Panc1 (cell line): Measurements from ENCODE around the gene SNCG. TPM values are rescaled to one million over a fixed set of nuclear protein-coding genes. Genes with fewer than 3 reads are reported as not detected.

Experiments
- ATAC-seq: fragments of 200-7000 bp; cut with Tn5 transposase; 2 replicates; pipeline ENCODE4 v1.9.1; 2020; ENCODE audit warnings: mild to moderate bottlenecking, moderate library complexity
- BruUV-seq: library from RNA; stranded (reverse); fragments of 400-500 nt; replicated peaks from 2 replicates; lab custom pipeline; 2021; lab: Mats Ljungman, UMichigan
- CTCF ChIA-PET: fragments of 300-600 bp; sonication (Branson Sonifier 250); formaldehyde crosslinking; loops from one replicate; lab custom pipeline; 2022; ENCODE audit warnings: antibody characterized with exemption; lab: Charles Lee
- POLR2A ChIA-PET: fragments of 300-600 bp; sonication (Branson Sonifier 250); formaldehyde crosslinking; loops from one replicate; lab custom pipeline; 2022; ENCODE audit warnings: antibody characterized with exemption; lab: Charles Lee
- DNase-seq: peaks from one replicate; pipeline ENCODE4 v3.0.0-alpha.2; 2010; ENCODE audit warnings: low read depth, low spot score
- H3K27ac ChIP-seq: 2 replicates; pipeline ENCODE4 v1.5.1; 2011; ENCODE audit warnings: mild to moderate bottlenecking, low read length, inconsistent platforms
- H3K27me3 ChIP-seq: fragments of 200-500 bp; sonication (Bioruptor generic); 2 replicates; pipeline ENCODE4 v1.6.0; 2014; ENCODE audit warnings: low read length, inconsistent platforms; ENCODE audit not compliant: control insufficient read depth, insufficient read depth
- H3K36me3 ChIP-seq: fragments of 200-500 bp; sonication (Bioruptor generic); 2 replicates; pipeline ENCODE4 v1.5.1; 2014; ENCODE audit warnings: inconsistent platforms, mild to moderate bottlenecking, low read length, moderate library complexity; ENCODE audit not compliant: control insufficient read depth, insufficient read depth
- H3K4me1 ChIP-seq: 2 replicates; pipeline ENCODE4 v1.5.1; 2011; ENCODE audit warnings: inconsistent platforms, mild to moderate bottlenecking, low read length, moderate library complexity; ENCODE audit not compliant: control insufficient read depth, insufficient read depth
- H3K4me3 ChIP-seq, 2 experiments: 2 replicates each; pipeline ENCODE4 v1.5.1; 2011 to 2012; ENCODE audit warnings: low read depth in 2 of 2, low read length in 2 of 2, mild to moderate bottlenecking in 2 of 2, inconsistent platforms in 1 of 2, moderate library complexity in 1 of 2
- H3K9me3 ChIP-seq: fragments of 200-500 bp; sonication (Bioruptor generic); 2 replicates; pipeline ENCODE4 v1.5.1; 2014; ENCODE audit warnings: low read depth, mild to moderate bottlenecking, inconsistent platforms, low read length, moderate library complexity; ENCODE audit not compliant: control insufficient read depth, insufficient read depth
- CTCF ChIP-seq: fragments of 450-650 bp; IDR thresholded peaks from 2 replicates; pipeline ENCODE4 v1.5.1; 2017; ENCODE audit warnings: mild to moderate bottlenecking
- POLR2AphosphoS5 ChIP-seq: IDR thresholded peaks from 2 replicates; pipeline ENCODE4 v1.6.1; 2012; ENCODE audit warnings: mild to moderate bottlenecking, low read depth, low read length, moderate library complexity
- REST ChIP-seq, 2 experiments: IDR thresholded peaks; 2 replicates each; pipeline ENCODE4 v1.6.1; 2011 to 2012; ENCODE audit warnings: low read depth in 2 of 2, control low read depth in 1 of 2, low read length in 1 of 2, mild to moderate bottlenecking in 1 of 2, moderate library complexity in 1 of 2; ENCODE audit not compliant: insufficient read depth in 1 of 2
- SIN3A ChIP-seq: IDR thresholded peaks from 2 replicates; pipeline ENCODE4 v1.6.1; 2012; ENCODE audit warnings: low read depth, mild to moderate bottlenecking, low read length, moderate library complexity, borderline replicate concordance; ENCODE audit not compliant: insufficient read depth
- TCF7L2 ChIP-seq: IDR thresholded peaks from 2 replicates; pipeline ENCODE4 v1.6.1; 2011; ENCODE audit warnings: mild to moderate bottlenecking, low read depth, low read length, inconsistent platforms
- in situ Hi-C: cut with HindIII; loops from 2 replicates; pipeline ENCODE4 v1.10.0; 2016; ENCODE audit warnings: low sequenced_read_pairs, low pct_unique_long_range_greater_than_20kb
- intact Hi-C: fragments of 100-400 bp; cut with micrococcal nuclease; formaldehyde crosslinking; loops from one replicate; pipeline ENCODE4 v1.10.0; 2022; ENCODE audit not compliant: unreplicated experiment
- total RNA-seq: library from RNA; stranded (reverse); gene quantifications from one replicate; pipeline ENCODE4 v1.2.1, GENCODE V29; 2021; ENCODE audit not compliant: unreplicated experiment

Gene SNCG
- total RNA-seq, 1 experiment from 2014 or later: 5.2 TPM

GRCh38 chr10:86936661-86937501 is 21.5 kb upstream of the SNCG start:
- BruUV-seq: no TSS peak
- intact Hi-C loops: no loop called here

More at GRCh38 chr10:86936661-86937501, 21.5 kb upstream of the SNCG start:
- ATAC-seq (no peak), DNase-seq (no peak)
- H3K4me1 ChIP-seq: no peaks in the 10 kb centered on the region
- no peaks in the 10 kb centered on the region for H3K27me3 ChIP-seq
- CTCF ChIA-PET: interaction anchor here (0.7 kb wide), 1 partner anchor 274 kb away, joined by 3 read pairs; no protein-coding TSS in a partner anchor
- no peak for TF ChIP-seq POLR2AphosphoS5
- TF ChIP-seq TCF7L2: no peak
- TF ChIP-seq REST (IDR thresholded peaks at IDR 0.05; ENCODE audit: insufficient read depth in 1 of 2, low read depth in 2 of 2, low read length in 1 of 2): no peak
- no peak for TF ChIP-seq SIN3A
- no peak for TF ChIP-seq CTCF
- in situ Hi-C loops: no loop called here
- no peaks in the 10 kb centered on the region for H3K9me3 ChIP-seq
- no peaks in the 10 kb centered on the region for H3K36me3 ChIP-seq
- POLR2A ChIA-PET: interaction anchor here (0.6 kb wide), 1 partner anchor 25 kb away, joined by 3 read pairs; no protein-coding TSS in a partner anchor
- H3K27ac ChIP-seq: no peak overlapping the region
- no peak overlapping the region for H3K4me3 ChIP-seq
